Measurements from ENCODE around the gene PROSER2.

GRCh38 chr10:11797281-11797680 is 25.9 kb upstream of the PROSER2 start:
- TF ChIP-seq CTCF (IDR thresholded peaks at IDR 0.05) (no peak), POLR2A (IDR thresholded peaks at IDR 0.05) (no peak)

Measured in Peyer's patch (tissue), 4 donors.